ENCODE measurements around the gene UBE2M.
"Not testable (repeated sequence)": the region's sequence is repeated elsewhere in the genome, so short reads cannot be mapped to it uniquely, and the experiment has no call there.

Gene UBE2M

GRCh38 chr19:58558066-58558622, at the start of gene UBE2M:
TSS of gene UBE2M (minus strand) at chr19:58558611. CDS start at chr19:58558381, 230 bp downstream.
- DNase-seq = peak; percentile 46

GRCh38 chr19:58607213-58607612, 48.8 kb upstream of the UBE2M start:
- not testable (repeated sequence) for DNase-seq

- DNase-seq = not testable (repeated sequence)
Observed at GRCh38 chr19:58606251-58606896, 48.0 kb upstream of the UBE2M start.

GRCh38 chr19:58586133-58586765, 27.8 kb upstream of the UBE2M start:
- no peak for DNase-seq

GRCh38 chr19:58585442-58586132, 27.2 kb upstream of the UBE2M start:
- no peak for DNase-seq

GRCh38 chr19:58584498-58585441, 26.4 kb upstream of the UBE2M start:
- DNase-seq = no peak

GRCh38 chr19:58582985-58583384, 24.6 kb upstream of the UBE2M start:
- no peak for DNase-seq

GRCh38 chr19:58581227-58582141, 23.1 kb upstream of the UBE2M start:
- DNase-seq = peak; percentile 92

- DNase-seq = no peak
Observed at GRCh38 chr19:58579473-58580142, 21.2 kb upstream of the UBE2M start.

- DNase-seq = no peak
Observed at GRCh38 chr19:58578012-58578925, 19.9 kb upstream of the UBE2M start.

- not testable (repeated sequence) for DNase-seq
Observed at GRCh38 chr19:58577581-58577980, 19.2 kb upstream of the UBE2M start.

GRCh38 chr19:58575183-58576041, 17.0 kb upstream of the UBE2M start:
- DNase-seq = peak; percentile 89

GRCh38 chr19:58573658-58574164, 15.3 kb upstream of the UBE2M start:
- no peak for DNase-seq

- peak; percentile 100 for DNase-seq
Observed at GRCh38 chr19:58572818-58573657, 14.6 kb upstream of the UBE2M start, which contains the start of gene MZF1. TSS of gene MZF1 (minus strand) at chr19:58573335. CDS start at chr19:58571389, 1,946 bp downstream.

GRCh38 chr19:58572026-58572817, 13.8 kb upstream of the UBE2M start:
- no peak for DNase-seq

- no peak for DNase-seq
Observed at GRCh38 chr19:58571575-58571947, 13.2 kb upstream of the UBE2M start.
